H1 (cell line): ENCODE measurements around the gene PCCA. TPM values are rescaled to one million over a fixed set of nuclear protein-coding genes. Genes with fewer than 3 reads are reported as not detected.

Experiments
- CTCF ChIA-PET: fragments of 300-600 bp; sonication (Branson Sonifier 250); formaldehyde crosslinking; loops from one replicate; lab custom pipeline; 2021; ENCODE audit not compliant: partially characterized antibody; lab: Charles Lee
- POLR2A ChIA-PET: fragments of 300-600 bp; sonication (Branson Sonifier 250); formaldehyde crosslinking; loops from one replicate; lab custom pipeline; 2021; ENCODE audit warnings: inconsistent platforms; ENCODE audit not compliant: partially characterized antibody; lab: Charles Lee
- DNase-seq, 2 experiments: peaks; one replicate each; pipeline versions ENCODE4 v3.0.0 to v3.0.0-alpha.2; 2010 to 2022; ENCODE audit warnings: low spot score in 2 of 2, low read depth in 1 of 2, mixed read lengths in 1 of 2
- FAIRE-seq: peaks from 2 replicates; lab custom pipeline; 2011; peaks lifted over from hg19 to GRCh38; lab: Jason Lieb, UNC
- H2AFZ ChIP-seq: 2 replicates; pipeline ENCODE4 v1.8.1; 2012; ENCODE audit warnings: low read length, inconsistent platforms
- H2AK5ac ChIP-seq: 2 replicates; pipeline ENCODE4 v1.6.1; 2013; ENCODE audit warnings: low read depth, low read length
- H2BK120ac ChIP-seq: replicated peaks from 2 replicates; pipeline ENCODE3; 2013; ENCODE audit warnings: low read depth, low read length, inconsistent platforms
- H2BK12ac ChIP-seq: 2 replicates; pipeline ENCODE4 v1.6.1; 2013; ENCODE audit warnings: low read depth, low read length
- H2BK15ac ChIP-seq: 2 replicates; pipeline ENCODE4 v1.6.1; 2013; ENCODE audit warnings: low read length
- H2BK20ac ChIP-seq: 2 replicates; pipeline ENCODE4 v1.6.1; 2013; ENCODE audit warnings: low read length
- H2BK5ac ChIP-seq: 2 replicates; pipeline ENCODE4 v1.6.1; 2013; ENCODE audit warnings: low read depth, low read length
- H3K14ac ChIP-seq: 2 replicates; pipeline ENCODE4 v1.6.1; 2013; ENCODE audit warnings: inconsistent platforms; ENCODE audit not compliant: insufficient read length
- H3K18ac ChIP-seq: 2 replicates; pipeline ENCODE4 v1.6.1; 2013; ENCODE audit warnings: low read length; ENCODE audit errors: extremely low read depth
- H3K23ac ChIP-seq: 2 replicates; pipeline ENCODE4 v1.6.1; 2013; ENCODE audit warnings: inconsistent platforms; ENCODE audit not compliant: insufficient read length
- H3K23me2 ChIP-seq: 2 replicates; pipeline ENCODE4 v1.6.1; 2013; ENCODE audit warnings: low read depth, low read length
- H3K27ac ChIP-seq: 2 replicates; pipeline ENCODE4 v1.6.1; 2011; ENCODE audit warnings: low read depth, low read length, inconsistent platforms
- H3K27me3 ChIP-seq, 4 experiments: replicated peaks in 1 of 4; 1 replicate in 1 of 4; 2 replicates in 3 of 4; pipeline versions ENCODE4 v1.6.1 to v1.8.1; 2011 to 2013; ENCODE audit warnings: low read length in 3 of 4, mild to moderate bottlenecking in 3 of 4, inconsistent platforms in 2 of 4, mixed read lengths in 2 of 4, moderate library complexity in 1 of 4; ENCODE audit not compliant: control insufficient read depth in 3 of 4, insufficient read depth in 3 of 4; ENCODE audit errors: extremely low read depth in 1 of 4
- H3K36me3 ChIP-seq, 4 experiments: 2 replicates each; pipeline versions ENCODE4 v1.6.1 to v1.8.1; 2011 to 2013; ENCODE audit warnings: mild to moderate bottlenecking in 4 of 4, low read length in 3 of 4, moderate library complexity in 2 of 4, control low read depth in 1 of 4, inconsistent platforms in 1 of 4; ENCODE audit not compliant: insufficient read depth in 4 of 4, control insufficient read depth in 2 of 4
- H3K4ac ChIP-seq: replicated peaks from 2 replicates; pipeline ENCODE3; 2013; ENCODE audit warnings: low read length, low read depth, mixed read lengths, inconsistent platforms; ENCODE audit not compliant: insufficient read length
- H3K4me1 ChIP-seq, 4 experiments: replicated peaks in 1 of 4; 1 replicate in 1 of 4; 2 replicates in 3 of 4; pipeline versions ENCODE4 v1.6.1 to v1.8.1; 2011 to 2013; ENCODE audit warnings: low read length in 3 of 4, inconsistent platforms in 2 of 4, mixed read lengths in 1 of 4; ENCODE audit not compliant: insufficient read depth in 4 of 4, control insufficient read depth in 3 of 4
- H3K4me2 ChIP-seq, 2 experiments: 2 replicates each; pipeline versions ENCODE4 v1.6.1 to v1.8.1; 2011 to 2013; ENCODE audit warnings: low read depth in 2 of 2, low read length in 2 of 2, control low read depth in 1 of 2, inconsistent platforms in 1 of 2, mild to moderate bottlenecking in 1 of 2; ENCODE audit not compliant: insufficient read depth in 1 of 2
- H3K4me3 ChIP-seq, 4 experiments: fragments of 200-600, 300-600 bp in 1 of 4; sonication (generic), shearing (Covaris generic), sonication (Bioruptor Twin) in 1 of 4; 2 replicates each; pipeline versions ENCODE4 v1.5.1 to v1.8.1; 2011 to 2016; ENCODE audit warnings: low read length in 4 of 4, low read depth in 3 of 4, control low read depth in 2 of 4, inconsistent platforms in 2 of 4, mild to moderate bottlenecking in 2 of 4, mixed read lengths in 1 of 4, moderate library complexity in 1 of 4; ENCODE audit not compliant: insufficient read depth in 2 of 4; ENCODE audit errors: extremely low read depth in 1 of 4
- H3K56ac ChIP-seq: replicated peaks from 2 replicates; pipeline ENCODE3; 2013; ENCODE audit warnings: low read depth, mild to moderate bottlenecking, mixed read lengths, low read length, inconsistent platforms; ENCODE audit not compliant: insufficient read length
- H3K79me1 ChIP-seq: 2 replicates; pipeline ENCODE4 v1.6.1; 2013; ENCODE audit warnings: low read depth, low read length, control low read depth
- H3K79me2 ChIP-seq, 2 experiments: 2 replicates each; pipeline versions ENCODE4 v1.6.1 to v1.8.1; 2012 to 2013; ENCODE audit warnings: low read length in 2 of 2, mild to moderate bottlenecking in 2 of 2, inconsistent platforms in 1 of 2; ENCODE audit not compliant: insufficient read depth in 2 of 2, control insufficient read depth in 1 of 2
- H3K9ac ChIP-seq, 4 experiments: replicated peaks in 1 of 4; 1 replicate in 1 of 4; 2 replicates in 3 of 4; pipeline versions ENCODE4 v1.6.1 to v1.8.1; 2011 to 2013; ENCODE audit warnings: low read depth in 3 of 4, low read length in 3 of 4, control low read depth in 2 of 4, mild to moderate bottlenecking in 2 of 4, moderate library complexity in 2 of 4, inconsistent platforms in 1 of 4; ENCODE audit errors: extremely low read depth in 1 of 4
- H3K9me3 ChIP-seq, 2 experiments: 2 replicates each; pipeline versions ENCODE4 v1.6.1 to v1.8.1; 2012 to 2013; ENCODE audit warnings: mild to moderate bottlenecking in 2 of 2, moderate library complexity in 2 of 2, control low read depth in 1 of 2, inconsistent platforms in 1 of 2, low read depth in 1 of 2, low read length in 1 of 2, mixed read lengths in 1 of 2; ENCODE audit not compliant: insufficient read depth in 2 of 2
- H4K20me1 ChIP-seq, 2 experiments: replicated peaks in 1 of 2; 2 replicates each; pipeline versions ENCODE3 to v1.8.1; 2011 to 2013; ENCODE audit warnings: inconsistent platforms in 2 of 2, low read length in 2 of 2, mild to moderate bottlenecking in 1 of 2; ENCODE audit not compliant: insufficient read depth in 2 of 2, control insufficient read depth in 1 of 2
- H4K5ac ChIP-seq: 2 replicates; pipeline ENCODE4 v1.6.1; 2013; ENCODE audit warnings: low read length, low read depth, mixed read lengths, inconsistent platforms; ENCODE audit not compliant: insufficient read length
- H4K8ac ChIP-seq: 2 replicates; pipeline ENCODE4 v1.8.0; 2013; ENCODE audit warnings: mild to moderate bottlenecking, moderate library complexity, low read length, inconsistent platforms; ENCODE audit not compliant: insufficient read depth; ENCODE audit errors: extremely low read depth
- H4K91ac ChIP-seq: replicated peaks from 2 replicates; pipeline ENCODE3; 2013; ENCODE audit warnings: low read length, mixed read lengths, inconsistent platforms; ENCODE audit not compliant: insufficient read length
- ASH2L ChIP-seq: fragments of 200-600, 300-600 bp; sonication (generic); IDR thresholded peaks from one replicate; pipeline ENCODE4 v1.7.1; 2017; ENCODE audit warnings: low read length
- CHD1 ChIP-seq: IDR thresholded peaks from 2 replicates; pipeline ENCODE4 v1.6.1; 2012; ENCODE audit warnings: low read depth, low read length, improper control_type of control experiment
- CHD2 ChIP-seq: IDR thresholded peaks from 2 replicates; pipeline ENCODE4 v1.6.1; 2012; ENCODE audit warnings: low read length, improper control_type of control experiment
- MAFK ChIP-seq: IDR thresholded peaks from 2 replicates; pipeline ENCODE4 v1.6.1; 2012; ENCODE audit warnings: low read depth, mild to moderate bottlenecking, improper control_type of control experiment, low read length
- NANOG ChIP-seq: IDR thresholded peaks from 2 replicates; pipeline ENCODE4 v1.6.1; 2011; ENCODE audit warnings: low read length, low read depth, mild to moderate bottlenecking, inconsistent platforms; ENCODE audit not compliant: insufficient read depth, poor library complexity, severe bottlenecking
- PHF8 ChIP-seq: fragments of 200-600 bp; sonication (generic); conservative IDR thresholded peaks from 2 replicates; pipeline ENCODE4 v1.7.1; 2012; ENCODE audit warnings: low read depth, mild to moderate bottlenecking, inconsistent platforms, low read length, moderate library complexity
- RAD21 ChIP-seq, 2 experiments: IDR thresholded peaks in 1 of 2; conservative IDR thresholded peaks in 1 of 2; 2 replicates each; pipeline ENCODE4 v1.6.1; 2011; ENCODE audit warnings: low read depth in 2 of 2, low read length in 2 of 2, improper control_type of control experiment in 1 of 2, inconsistent platforms in 1 of 2, mild to moderate bottlenecking in 1 of 2, moderate library complexity in 1 of 2
- SP2 ChIP-seq: IDR thresholded peaks from 2 replicates; pipeline ENCODE4 v1.6.1; 2012; ENCODE audit warnings: mild to moderate bottlenecking, low read length, inconsistent platforms
- SUZ12 ChIP-seq: fragments of 200-600 bp; sonication (generic); IDR thresholded peaks from 2 replicates; pipeline ENCODE4 v1.6.1; 2012; ENCODE audit warnings: mild to moderate bottlenecking, inconsistent platforms, low read length, moderate library complexity, mixed read lengths
- TCF12 ChIP-seq: IDR thresholded peaks from 2 replicates; pipeline ENCODE4 v1.6.1; 2011; ENCODE audit warnings: low read depth, mild to moderate bottlenecking, low read length
- ZNF274 ChIP-seq: IDR thresholded peaks from 2 replicates; pipeline ENCODE4 v1.7.0; 2012; ENCODE audit warnings: low read length, borderline replicate concordance; ENCODE audit errors: extremely low read depth
- WGBS, 2 experiments: shearing (Covaris generic) in 1 of 2; methylation state at CpG; one replicate each; pipeline versions ENCODE4 v1.1.6 to v1.1.7; 2013 to 2015; ENCODE audit warnings: low lambda C conversion rate in 2 of 2, mixed read lengths in 2 of 2, inconsistent platforms in 1 of 2, low coverage in 1 of 2, missing lambda C conversion rate in 1 of 2; ENCODE audit not compliant: insufficient replicate concordance in 2 of 2, insufficient coverage in 1 of 2, insufficient read length in 1 of 2; ENCODE audit errors: extremely low coverage in 1 of 2, missing lambda C conversion rate in 1 of 2; 5-methylcytosine and 5-hydroxymethylcytosine counted together
- polyA plus RNA-seq, 7 experiments: library from polyadenylated mRNA; depleted of rRNA in 3 of 7; stranded (reverse) in 5 of 7; unstranded in 2 of 7; fragments of >200 nt in 5 of 7; fragments of 200-250 nt in 2 of 7; gene quantifications; 1 replicate in 5 of 7; 2 replicates in 1 of 7; 4 replicates in 1 of 7; pipeline versions ENCODE4 v1.2.1 to v1.2.3, GENCODE V29; 2011 to 2013; ENCODE audit warnings: missing spikeins in 2 of 7, mixed read lengths in 2 of 7
- total RNA-seq: library from RNA; stranded (reverse); fragmentation: NEBNext Ultra II Directional; extraction: Animal tissue kit (Norgen Biotek cat#: 25700); gene quantifications from 2 replicates; pipeline ENCODE4 v1.2.1, GENCODE V29; 2021
- TF ChIP-seq, protein P1 (sequence below): IDR thresholded peaks from 2 replicates; pipeline ENCODE4 v1.6.1; 2011; ENCODE audit warnings: low read length, improper control_type of control experiment
- TF ChIP-seq, protein P2 (sequence below): IDR thresholded peaks from 2 replicates; pipeline ENCODE4 v1.6.1; 2011; ENCODE audit warnings: low read depth, mild to moderate bottlenecking, low read length; ENCODE audit not compliant: insufficient read depth

PCCA gene
- total and polyA plus RNA-seq, 2 of the 8 experiments (the other 6 are each of a cell fraction or from before 2014, with no cell fraction given) = 18.4 to 49.8 TPM

DNA sequence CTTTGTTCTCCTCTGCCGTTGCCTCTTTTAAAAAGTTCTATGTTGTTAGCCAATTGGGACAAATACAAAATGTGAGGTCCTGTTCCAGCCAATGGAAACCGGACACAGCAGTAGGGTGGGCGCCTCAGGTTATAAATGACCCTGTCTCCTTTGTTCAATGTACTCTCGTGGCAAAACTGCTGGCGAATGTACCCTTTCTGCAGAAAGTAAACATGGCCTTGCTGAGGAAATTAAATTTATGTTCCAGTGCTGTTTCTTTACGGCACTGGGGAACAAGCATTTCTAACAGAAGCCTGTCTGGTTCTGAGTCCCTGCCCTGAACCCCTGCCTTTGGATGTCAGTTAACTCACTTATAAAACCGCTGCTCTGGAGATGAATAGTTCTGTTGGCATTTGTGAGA, 140.7 kb downstream of the PCCA start:
- H3K36me3 ChIP-seq = no peaks in the 10 kb centered on the region
- H3K4ac ChIP-seq = no peak overlapping the region
- H3K27ac ChIP-seq = no peak overlapping the region
- no peak overlapping the region for H2BK15ac ChIP-seq
- no peak overlapping the region for H2AFZ ChIP-seq
- no peak overlapping the region for H3K23ac ChIP-seq
- no peak overlapping the region for H4K5ac ChIP-seq
- no peak overlapping the region for H3K18ac ChIP-seq
- H3K27me3 ChIP-seq = no peaks in the 10 kb centered on the region
- no peak overlapping the region for H2AK5ac ChIP-seq
- H3K9ac ChIP-seq = no peak overlapping the region
- POLR2A ChIA-PET = no interaction called here
- CTCF ChIA-PET = interaction anchor here (0.6 kb wide), 1 partner anchor 330 kb away, joined by 3 read pairs; no protein-coding TSS in a partner anchor
- no peak overlapping the region for H3K14ac ChIP-seq
- FAIRE-seq (no peak), DNase-seq (no peak)
- no peak overlapping the region for H2BK12ac ChIP-seq
- no peak overlapping the region for H3K56ac ChIP-seq
- peaks cover 3 to 13% (median 8%) of the 10 kb centered on the region in 4 experiments; a peak in 6 of 7 replicates for H3K4me1 ChIP-seq
- H4K8ac ChIP-seq = no peak overlapping the region
- no peaks in the 10 kb centered on the region; the same call in 1 of the 2 replicates for H3K23me2 ChIP-seq
- no peak overlapping the region for H3K4me2 ChIP-seq
- H2BK5ac ChIP-seq = no peak overlapping the region
- 87% methylated on average over 7 of the region's 7 CpGs; no CpG with 5 or more reads in 1 of the 2 experiments for WGBS, 2 experiments
- no peak overlapping the region for H2BK120ac ChIP-seq
- H4K20me1 ChIP-seq = no peaks in the 10 kb centered on the region
- no peak overlapping the region for H3K4me3 ChIP-seq
- peaks cover 0 to 20% of the 10 kb centered on the region in 2 experiments; a peak in 1 of 4 replicates for H3K79me2 ChIP-seq
- H2BK20ac ChIP-seq = no peak overlapping the region
- no peaks in the 10 kb centered on the region for H3K9me3 ChIP-seq
- TF ChIP-seq ASH2L (no peak), CHD2 (no peak), SP2 (no peak), NANOG (no peak), RAD21 (IDR thresholded peaks at IDR 0.05 in 1 of 2, conservative IDR thresholded peaks at IDR 0.05 in 1 of 2; ENCODE audit: low read depth in 2 of 2, low read length in 2 of 2) (no peak), ZNF274 (no peak), CHD1 (no peak), TCF12 (no peak), MAFK (no peak), SUZ12 (no peak), PHF8 (no peak)
- TF ChIP-seq, protein P1, sequence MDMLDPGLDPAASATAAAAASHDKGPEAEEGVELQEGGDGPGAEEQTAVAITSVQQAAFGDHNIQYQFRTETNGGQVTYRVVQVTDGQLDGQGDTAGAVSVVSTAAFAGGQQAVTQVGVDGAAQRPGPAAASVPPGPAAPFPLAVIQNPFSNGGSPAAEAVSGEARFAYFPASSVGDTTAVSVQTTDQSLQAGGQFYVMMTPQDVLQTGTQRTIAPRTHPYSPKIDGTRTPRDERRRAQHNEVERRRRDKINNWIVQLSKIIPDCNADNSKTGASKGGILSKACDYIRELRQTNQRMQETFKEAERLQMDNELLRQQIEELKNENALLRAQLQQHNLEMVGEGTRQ = no peak
- TF ChIP-seq, protein P2, sequence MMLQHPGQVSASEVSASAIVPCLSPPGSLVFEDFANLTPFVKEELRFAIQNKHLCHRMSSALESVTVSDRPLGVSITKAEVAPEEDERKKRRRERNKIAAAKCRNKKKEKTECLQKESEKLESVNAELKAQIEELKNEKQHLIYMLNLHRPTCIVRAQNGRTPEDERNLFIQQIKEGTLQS = no peak
- no peaks in the 10 kb centered on the region; the same call in 1 of the 2 replicates for H3K79me1 ChIP-seq
- H4K91ac ChIP-seq = no peak overlapping the region
